PC-3 (cell line): ENCODE measurements around the gene MRPS17. TPM values are rescaled to one million over a fixed set of nuclear protein-coding genes. Genes with fewer than 3 reads are reported as not detected.

Source experiments
- ATAC-seq: fragments of 200-7000 bp; cut with Tn5 transposase; 2 replicates; pipeline ENCODE4 v1.9.1; 2020; ENCODE audit warnings: mild to moderate bottlenecking, moderate library complexity
- BruUV-seq: library from RNA; stranded (reverse); fragments of 400-500 nt; replicated peaks from 2 replicates; lab custom pipeline; 2021; lab: Mats Ljungman, UMichigan
- CTCF ChIA-PET: fragments of 300-600 bp; sonication (Branson Sonifier 250); formaldehyde crosslinking; loops from one replicate; lab custom pipeline; 2022; ENCODE audit warnings: antibody characterized with exemption; lab: Charles Lee
- POLR2A ChIA-PET: fragments of 300-600 bp; sonication (Branson Sonifier 250); formaldehyde crosslinking; loops from one replicate; lab custom pipeline; 2022; ENCODE audit warnings: antibody characterized with exemption; ENCODE audit not compliant: unreplicated experiment; lab: Charles Lee
- DNase-seq: peaks from one replicate; pipeline ENCODE4 v3.0.0-alpha.2; 2015
- H2AFZ ChIP-seq: fragments of 300-600 bp; sonication (generic); 2 replicates; pipeline ENCODE4 v1.6.0; 2016; ENCODE audit warnings: antibody characterized with exemption, low read length
- H3F3A ChIP-seq: fragments of 300-600 bp; sonication (generic); one replicate; pipeline ENCODE4 v1.6.0; 2017; ENCODE audit warnings: antibody characterized with exemption, low read length, control low read depth, mild to moderate bottlenecking; ENCODE audit not compliant: unreplicated experiment
- H3K27ac ChIP-seq: fragments of 300-600 bp; sonication (generic); 2 replicates; pipeline ENCODE4 v1.5.1; 2016; ENCODE audit warnings: mild to moderate bottlenecking, low read length
- H3K27me3 ChIP-seq: fragments of 300-600 bp; sonication (generic); 2 replicates; pipeline ENCODE4 v1.6.1; 2016; ENCODE audit warnings: low read length, mixed read lengths
- H3K36me3 ChIP-seq: fragments of 300-600 bp; sonication (generic); 2 replicates; pipeline ENCODE4 v1.6.1; 2016; ENCODE audit warnings: low read depth, mixed run types, low read length, mixed read lengths
- H3K4me1 ChIP-seq: fragments of 300-600 bp; sonication (generic); 2 replicates; pipeline ENCODE4 v1.5.1; 2016; ENCODE audit warnings: low read length; ENCODE audit not compliant: insufficient read depth
- H3K4me2 ChIP-seq: fragments of 300-600 bp; sonication (generic); 2 replicates; pipeline ENCODE4 v1.6.0; 2016; ENCODE audit warnings: low read length
- H3K4me3 ChIP-seq: fragments of 300-600 bp; sonication (generic); 2 replicates; pipeline ENCODE4 v1.5.1; 2016; ENCODE audit warnings: mild to moderate bottlenecking, low read length, mixed read lengths
- H3K79me2 ChIP-seq: fragments of 300-600 bp; sonication (generic); 2 replicates; pipeline ENCODE4 v1.6.1; 2017; ENCODE audit warnings: low read length, mixed read lengths
- H3K9ac ChIP-seq: fragments of 300-600 bp; sonication (generic); 2 replicates; pipeline ENCODE4 v1.6.0; 2016; ENCODE audit warnings: mild to moderate bottlenecking, low read length
- H3K9me2 ChIP-seq: fragments of 300-600 bp; sonication (generic); replicated peaks from 2 replicates; pipeline ENCODE4 v1.6.1; 2016; ENCODE audit warnings: mixed run types, low read length, mixed read lengths
- H3K9me3 ChIP-seq: fragments of 300-600 bp; sonication (generic); 2 replicates; pipeline ENCODE4 v1.6.1; 2016; ENCODE audit warnings: low read length, mixed read lengths
- H4K20me1 ChIP-seq: fragments of 300-600 bp; sonication (generic); 2 replicates; pipeline ENCODE4 v1.6.1; 2016; ENCODE audit warnings: low read length, mixed read lengths
- EZH2 ChIP-seq: fragments of 300-600 bp; sonication (generic); IDR thresholded peaks from one replicate; pipeline ENCODE4 v1.6.1; 2017; ENCODE audit warnings: antibody characterized with exemption, mild to moderate bottlenecking, low read length; ENCODE audit not compliant: unreplicated experiment
- EZH2phosphoT487 ChIP-seq: fragments of 300-600 bp; sonication (generic); IDR thresholded peaks from 2 replicates; pipeline ENCODE4 v1.6.1; 2018; ENCODE audit warnings: mild to moderate bottlenecking, antibody characterized with exemption, low read length, borderline replicate concordance
- intact Hi-C: fragments of 100-400 bp; cut with micrococcal nuclease; formaldehyde crosslinking; loops from 2 replicates; pipeline ENCODE4 v1.9.0; 2023
- total RNA-seq: library from RNA; depleted of rRNA; stranded (reverse); fragments of >200 nt; gene quantifications from 2 replicates; pipeline ENCODE4 v1.2.3, GENCODE V29; 2014
- TF ChIP-seq, protein P1 (sequence below): fragments of 300-600 bp; sonication (generic); conservative IDR thresholded peaks from 2 replicates; pipeline ENCODE4 v1.5.1; 2017; ENCODE audit warnings: antibody characterized with exemption, low read depth, mild to moderate bottlenecking, low read length

MRPS17 gene
- total RNA-seq, 1 experiment from 2014 or later: 20.1 TPM

DNA sequence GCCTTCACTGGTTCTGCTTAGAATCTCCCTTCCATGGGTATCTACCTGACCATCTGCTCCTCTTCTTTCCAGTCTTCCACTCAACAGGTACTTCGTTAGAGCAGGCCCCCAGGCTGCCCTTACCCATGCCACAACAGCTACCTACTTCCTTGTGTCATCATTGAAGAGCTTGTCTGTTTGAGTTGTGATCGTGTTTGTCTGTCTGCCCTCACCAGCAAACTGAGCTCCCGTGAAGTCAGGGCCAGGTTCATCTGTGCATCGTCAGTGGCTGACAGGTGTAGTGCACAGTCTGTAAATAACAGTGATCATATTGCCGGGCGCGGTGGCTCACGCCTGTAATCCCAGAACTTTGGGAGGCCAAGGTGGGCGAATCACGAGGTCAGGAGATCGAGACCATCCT, 17.7 kb downstream of the MRPS17 start:
- intact Hi-C loops: loop anchor here (5.0 kb wide), 1 partner anchor 83 kb away; the partner anchor contains the start of genes CCT6A and PSPH
- Histone ChIP-seq H3K36me3 (no peaks in the 10 kb centered on the region), H3K4me3 (no peak overlapping the region), H3K27ac (no peak overlapping the region), H3K9ac (no peak overlapping the region), H3K79me2 (peaks cover 74% of the 10 kb centered on the region), H3K9me2 (no peaks in the 10 kb centered on the region), H4K20me1 (0 out of 2 replicates have a peak, but pooled peaks cover 5% of the 10 kb centered on the region), H3F3A (peaks cover 8% of the 10 kb centered on the region), H2AFZ (no peak overlapping the region), H3K9me3 (no peaks in the 10 kb centered on the region), H3K4me2 (no peak overlapping the region), H3K27me3 (no peaks in the 10 kb centered on the region), H3K4me1 (peaks cover 10% of the 10 kb centered on the region)
- DNase-seq (no peak), ATAC-seq (no peak)
- no peak for TF ChIP-seq EZH2phosphoT487
- TF ChIP-seq, protein P1, sequence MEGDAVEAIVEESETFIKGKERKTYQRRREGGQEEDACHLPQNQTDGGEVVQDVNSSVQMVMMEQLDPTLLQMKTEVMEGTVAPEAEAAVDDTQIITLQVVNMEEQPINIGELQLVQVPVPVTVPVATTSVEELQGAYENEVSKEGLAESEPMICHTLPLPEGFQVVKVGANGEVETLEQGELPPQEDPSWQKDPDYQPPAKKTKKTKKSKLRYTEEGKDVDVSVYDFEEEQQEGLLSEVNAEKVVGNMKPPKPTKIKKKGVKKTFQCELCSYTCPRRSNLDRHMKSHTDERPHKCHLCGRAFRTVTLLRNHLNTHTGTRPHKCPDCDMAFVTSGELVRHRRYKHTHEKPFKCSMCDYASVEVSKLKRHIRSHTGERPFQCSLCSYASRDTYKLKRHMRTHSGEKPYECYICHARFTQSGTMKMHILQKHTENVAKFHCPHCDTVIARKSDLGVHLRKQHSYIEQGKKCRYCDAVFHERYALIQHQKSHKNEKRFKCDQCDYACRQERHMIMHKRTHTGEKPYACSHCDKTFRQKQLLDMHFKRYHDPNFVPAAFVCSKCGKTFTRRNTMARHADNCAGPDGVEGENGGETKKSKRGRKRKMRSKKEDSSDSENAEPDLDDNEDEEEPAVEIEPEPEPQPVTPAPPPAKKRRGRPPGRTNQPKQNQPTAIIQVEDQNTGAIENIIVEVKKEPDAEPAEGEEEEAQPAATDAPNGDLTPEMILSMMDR: no peak
- no peak for TF ChIP-seq EZH2
- ChIA-PET POLR2A (no interaction called here), CTCF (interaction anchor here (0.6 kb wide), 1 partner anchor 129 kb away, joined by 3 read pairs; no protein-coding TSS in a partner anchor)
- no TSS peak for BruUV-seq

DNA sequence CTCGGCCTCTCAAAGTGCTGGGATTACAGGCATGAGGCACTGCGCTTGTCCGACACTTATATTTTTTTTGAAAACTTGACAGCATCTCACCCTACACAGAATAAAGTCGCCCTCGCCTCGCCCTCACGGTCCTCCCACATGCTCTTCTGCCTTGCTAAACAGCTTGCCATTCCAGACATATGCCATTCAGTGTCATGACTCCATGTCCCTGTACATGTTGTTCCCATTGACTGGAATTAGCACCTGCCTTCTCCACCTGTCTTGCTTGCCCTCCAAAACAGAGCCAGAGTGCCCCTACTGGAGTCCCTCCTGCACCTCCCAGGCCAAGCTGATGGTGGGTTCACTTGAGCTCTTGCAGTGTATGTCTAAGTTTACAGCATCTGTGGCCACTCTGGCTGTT, 18.9 kb downstream of the MRPS17 start:
- Histone ChIP-seq H3K4me1 (peaks cover 9% of the 10 kb centered on the region), H3K9me2 (no peaks in the 10 kb centered on the region), H3K4me3 (no peak overlapping the region), H3K4me2 (no peak overlapping the region), H3K27ac (no peak overlapping the region), H3F3A (peaks cover 4% of the 10 kb centered on the region), H3K79me2 (peaks cover 75% of the 10 kb centered on the region), H3K9me3 (no peaks in the 10 kb centered on the region), H4K20me1 (0 out of 2 replicates have a peak, but pooled peaks cover 5% of the 10 kb centered on the region), H3K36me3 (no peaks in the 10 kb centered on the region), H3K9ac (no peak overlapping the region), H2AFZ (no peak overlapping the region), H3K27me3 (no peaks in the 10 kb centered on the region)
- DNase-seq (no peak), ATAC-seq (no peak)
- BruUV-seq: no TSS peak
- TF ChIP-seq, protein P1: no peak
- TF ChIP-seq EZH2phosphoT487: no peak
- no peak for TF ChIP-seq EZH2
- intact Hi-C loops: no loop called here
- ChIA-PET CTCF (no interaction called here), POLR2A (no interaction called here)

DNA sequence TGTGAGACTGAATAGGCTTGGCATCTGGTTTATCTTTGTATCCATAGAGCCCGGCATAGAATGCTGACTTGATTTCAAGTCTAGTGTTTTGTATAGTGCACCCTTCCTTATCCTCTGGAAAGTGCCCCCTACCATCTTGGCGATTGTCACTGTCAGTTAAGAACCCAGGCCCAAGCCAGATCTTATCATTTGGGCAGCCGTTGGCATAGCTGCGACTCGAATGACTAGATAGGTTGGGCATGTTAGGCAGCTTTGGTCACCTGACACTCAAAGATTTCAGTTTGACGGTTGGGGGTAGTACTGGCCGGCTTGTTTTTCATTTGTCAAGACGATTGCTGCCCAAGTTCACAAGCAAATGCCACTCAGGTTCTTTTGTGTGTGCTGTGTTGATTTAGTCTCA, 19.3 kb downstream of the MRPS17 start:
- ATAC-seq (no peak), DNase-seq (no peak)
- H2AFZ ChIP-seq: no peak overlapping the region
- no peaks in the 10 kb centered on the region for H3K27me3 ChIP-seq
- H3K4me1 ChIP-seq: peaks cover 4% of the 10 kb centered on the region; the same call in 1 of the 2 replicates
- POLR2A ChIA-PET: no interaction called here
- intact Hi-C loops: no loop called here
- H3K9me3 ChIP-seq: no peaks in the 10 kb centered on the region
- BruUV-seq: no TSS peak
- TF ChIP-seq EZH2phosphoT487 (no peak), EZH2 (no peak)
- TF ChIP-seq, protein P1: no peak
- H3F3A ChIP-seq: no peaks in the 10 kb centered on the region
- no peak overlapping the region for H3K27ac ChIP-seq
- no peak overlapping the region for H3K4me3 ChIP-seq
- peaks cover 75% of the 10 kb centered on the region for H3K79me2 ChIP-seq
- H3K9me2 ChIP-seq: no peaks in the 10 kb centered on the region
- H3K4me2 ChIP-seq: no peak overlapping the region
- CTCF ChIA-PET: no interaction called here
- H4K20me1 ChIP-seq: 0 out of 2 replicates have a peak, but pooled peaks cover 5% of the 10 kb centered on the region
- no peak overlapping the region for H3K9ac ChIP-seq
- no peaks in the 10 kb centered on the region for H3K36me3 ChIP-seq
